ENCODE results near the gene QSOX1.

The QSOX1 gene

DNA sequence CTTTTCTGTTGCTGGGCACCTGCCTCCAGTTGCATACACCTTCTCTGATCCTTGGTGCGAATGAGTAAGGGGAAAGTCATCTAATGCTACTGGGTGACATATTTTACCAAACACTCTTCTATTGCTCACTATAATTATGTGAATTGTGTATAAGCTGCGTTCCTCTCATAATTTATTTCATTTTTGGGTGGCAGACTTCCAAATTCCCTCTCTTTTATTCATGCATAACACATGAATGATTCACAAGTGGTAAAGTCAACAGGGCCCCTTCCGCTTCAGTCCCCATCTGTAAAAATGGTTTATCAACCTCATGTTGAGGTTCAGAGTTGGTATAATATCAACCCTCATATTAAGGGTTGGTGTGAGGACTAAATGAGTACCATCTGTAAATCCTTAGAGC lies 3.2 kb upstream of the QSOX1 start:
- no peak for DNase-seq (ENCODE audit: low read depth, low spot score)
- no peak overlapping the region for H3K27ac ChIP-seq (ENCODE audit: low read length)
- no peaks in the 10 kb centered on the region for H3K4me1 ChIP-seq (ENCODE audit: control insufficient read depth, insufficient read depth, low read length)
- no peaks in the 10 kb centered on the region for H3K9me3 ChIP-seq (ENCODE audit: control insufficient read depth, insufficient read depth, low read length)
- WGBS (ENCODE audit: insufficient coverage, insufficient read length), result no CpG with 5 or more reads among the region's 3 CpGs
- no peaks in the 10 kb centered on the region for H3K27me3 ChIP-seq (ENCODE audit: control insufficient read depth, insufficient read depth, low read length)
- H3K36me3 ChIP-seq (ENCODE audit: control insufficient read depth, insufficient read depth, low read length), result no peaks in the 10 kb centered on the region
- no peak overlapping the region for H3K4me3 ChIP-seq (ENCODE audit: low read length)

DNA sequence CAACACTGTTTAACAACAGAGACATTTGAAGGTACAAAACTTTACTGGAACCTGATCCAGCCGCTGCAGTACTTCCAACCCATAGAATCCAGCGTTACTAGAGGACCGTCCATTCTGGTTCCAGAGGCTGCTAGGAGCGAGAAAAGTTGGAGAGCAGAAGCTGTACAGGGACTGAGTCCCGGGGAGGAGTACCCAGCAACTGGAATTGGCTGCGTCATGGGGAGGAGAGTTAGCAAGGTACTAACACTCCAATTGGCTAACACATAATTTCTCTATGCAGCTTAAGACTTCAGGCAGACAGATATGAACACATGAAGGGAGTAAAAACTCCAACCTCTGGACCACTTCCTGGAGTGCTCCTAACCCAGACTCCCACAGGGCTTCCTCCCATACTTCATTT lies 2.1 kb upstream of the QSOX1 start:
- no peaks in the 10 kb centered on the region for H3K27me3 ChIP-seq (ENCODE audit: control insufficient read depth, insufficient read depth, low read length)
- H3K4me1 ChIP-seq (ENCODE audit: control insufficient read depth, insufficient read depth, low read length), result no peaks in the 10 kb centered on the region
- no peak for DNase-seq (ENCODE audit: low read depth, low spot score)
- H3K4me3 ChIP-seq (ENCODE audit: low read length), result no peak overlapping the region
- H3K36me3 ChIP-seq (ENCODE audit: control insufficient read depth, insufficient read depth, low read length), result no peaks in the 10 kb centered on the region
- WGBS (ENCODE audit: insufficient coverage, insufficient read length), result no CpG with 5 or more reads among the region's 6 CpGs
- H3K27ac ChIP-seq (ENCODE audit: low read length), result no peak overlapping the region
- H3K9me3 ChIP-seq (ENCODE audit: control insufficient read depth, insufficient read depth, low read length), result no peaks in the 10 kb centered on the region

DNA sequence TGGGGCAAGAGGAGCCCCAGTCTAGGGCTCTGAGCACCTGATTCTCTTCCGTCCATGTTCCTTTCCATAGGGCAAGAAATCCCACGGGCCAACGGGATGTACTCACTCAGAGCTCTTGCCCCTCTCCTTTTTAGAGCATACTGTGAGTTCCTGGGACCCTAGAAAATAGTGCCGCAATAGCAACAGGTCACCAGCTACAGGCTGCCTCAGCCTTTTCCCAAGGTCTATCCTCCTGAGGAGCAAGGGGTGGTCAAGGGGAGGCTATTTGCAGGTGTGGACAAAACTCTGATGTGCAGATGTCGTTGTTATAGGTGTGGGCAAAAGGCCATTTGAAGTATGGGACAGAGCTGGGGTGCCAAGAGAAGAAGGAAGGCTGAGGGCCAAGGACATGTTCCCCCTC lies 1.6 kb upstream of the QSOX1 start:
- Histone ChIP-seq H3K4me3 (ENCODE audit: low read length) (no peak overlapping the region), H3K36me3 (ENCODE audit: control insufficient read depth, insufficient read depth, low read length) (no peaks in the 10 kb centered on the region), H3K9me3 (ENCODE audit: control insufficient read depth, insufficient read depth, low read length) (no peaks in the 10 kb centered on the region), H3K4me1 (ENCODE audit: control insufficient read depth, insufficient read depth, low read length) (no peaks in the 10 kb centered on the region), H3K27me3 (ENCODE audit: control insufficient read depth, insufficient read depth, low read length) (no peaks in the 10 kb centered on the region), H3K27ac (ENCODE audit: low read length) (no peak overlapping the region)
- WGBS (ENCODE audit: insufficient coverage, insufficient read length), result no CpG with 5 or more reads among the region's 5 CpGs
- DNase-seq (ENCODE audit: low read depth, low spot score), result no peak

DNA sequence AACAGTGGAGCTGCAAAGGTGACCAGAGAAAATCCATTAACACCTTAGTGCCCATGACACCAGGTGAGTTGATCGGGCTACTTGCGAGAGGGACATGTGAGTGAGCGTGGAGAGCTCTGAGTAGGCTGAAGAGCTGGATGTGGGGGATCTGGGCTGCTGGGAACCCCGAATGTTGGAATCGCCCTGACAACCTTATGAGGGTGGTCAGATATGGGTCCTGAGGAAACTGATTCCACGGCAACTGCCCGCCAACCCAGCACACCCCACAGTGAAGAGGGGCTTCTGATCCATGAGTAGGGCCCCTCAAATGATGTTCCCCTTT lies 705 bp upstream of the QSOX1 start:
- H3K27me3 ChIP-seq (ENCODE audit: control insufficient read depth, insufficient read depth, low read length), result no peaks in the 10 kb centered on the region
- no peaks in the 10 kb centered on the region for H3K36me3 ChIP-seq (ENCODE audit: control insufficient read depth, insufficient read depth, low read length)
- WGBS (ENCODE audit: insufficient coverage, insufficient read length), result no CpG with 5 or more reads among the region's 7 CpGs
- peak overlapping the region; percentile 64; the same call in 1 of the 2 replicates for H3K4me3 ChIP-seq (ENCODE audit: low read length)
- no peaks in the 10 kb centered on the region for H3K9me3 ChIP-seq (ENCODE audit: control insufficient read depth, insufficient read depth, low read length)
- H3K27ac ChIP-seq (ENCODE audit: low read length), result no peak overlapping the region
- DNase-seq (ENCODE audit: low read depth, low spot score), result no peak
- H3K4me1 ChIP-seq (ENCODE audit: control insufficient read depth, insufficient read depth, low read length), result no peaks in the 10 kb centered on the region

DNA sequence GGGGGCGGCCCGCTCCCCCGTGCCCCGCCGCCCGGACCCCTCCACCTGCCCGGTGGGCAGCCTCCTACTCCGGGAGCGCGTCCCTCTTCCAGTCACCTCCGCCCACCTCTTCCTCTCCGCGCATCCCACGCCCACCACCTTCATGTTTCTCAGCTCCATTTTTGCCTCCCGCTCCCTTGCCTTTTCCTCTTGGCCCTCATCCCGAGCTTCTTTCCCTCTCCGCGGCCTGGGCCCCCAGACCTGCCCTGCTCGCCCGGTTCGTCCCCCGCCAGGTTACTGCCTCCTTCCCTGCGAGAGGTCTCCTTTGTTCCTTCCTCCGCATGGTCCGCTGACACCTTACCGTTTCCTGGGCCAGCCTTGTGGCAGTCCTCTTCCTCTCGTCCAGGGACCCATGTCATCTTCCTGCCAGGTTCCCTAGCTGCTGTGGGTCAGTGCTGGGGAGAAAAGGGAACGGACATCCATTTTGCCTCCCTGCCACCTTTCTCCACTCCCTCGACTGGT lies 563 bp downstream of the QSOX1 start:
- DNase-seq (ENCODE audit: low read depth, low spot score), result no peak
- no peaks in the 10 kb centered on the region for H3K36me3 ChIP-seq (ENCODE audit: control insufficient read depth, insufficient read depth, low read length)
- no peak overlapping the region for H3K27ac ChIP-seq (ENCODE audit: low read length)
- H3K9me3 ChIP-seq (ENCODE audit: control insufficient read depth, insufficient read depth, low read length), result no peaks in the 10 kb centered on the region
- peaks cover under 1% of the 10 kb centered on the region; the same call in 1 of the 2 replicates for H3K4me1 ChIP-seq (ENCODE audit: control insufficient read depth, insufficient read depth, low read length)
- peak overlapping the region; percentile 64; the same call in 1 of the 2 replicates for H3K4me3 ChIP-seq (ENCODE audit: low read length)
- no CpG with 5 or more reads among the region's 29 CpGs for WGBS (ENCODE audit: insufficient coverage, insufficient read length)
- H3K27me3 ChIP-seq (ENCODE audit: control insufficient read depth, insufficient read depth, low read length), result no peaks in the 10 kb centered on the region

DNA sequence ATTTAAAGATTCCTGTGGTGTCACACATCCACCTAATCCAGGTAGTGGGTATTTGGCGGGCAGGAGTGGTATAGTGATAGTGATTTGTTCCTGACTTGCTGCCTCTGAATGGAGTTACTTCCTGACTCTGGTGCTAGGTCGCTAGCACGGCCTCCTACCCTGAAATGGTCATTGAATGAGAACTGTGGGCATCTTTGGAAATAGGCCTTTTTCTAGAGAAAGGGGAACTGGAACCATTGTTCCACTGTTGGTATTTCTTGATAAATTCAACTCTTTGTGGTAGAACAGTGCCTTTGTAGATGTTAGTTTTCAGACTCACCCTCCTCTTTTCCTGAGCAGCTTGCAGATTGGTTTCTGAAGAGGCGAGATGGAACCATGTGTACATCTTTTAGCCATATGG lies 1.5 kb downstream of the QSOX1 start:
- H3K4me1 ChIP-seq (ENCODE audit: control insufficient read depth, insufficient read depth, low read length), result peaks cover 4% of the 10 kb centered on the region; the same call in 1 of the 2 replicates
- H3K4me3 ChIP-seq (ENCODE audit: low read length), result no peak overlapping the region
- H3K9me3 ChIP-seq (ENCODE audit: control insufficient read depth, insufficient read depth, low read length), result no peaks in the 10 kb centered on the region
- WGBS (ENCODE audit: insufficient coverage, insufficient read length), result no CpG with 5 or more reads among the region's 4 CpGs
- H3K27me3 ChIP-seq (ENCODE audit: control insufficient read depth, insufficient read depth, low read length), result no peaks in the 10 kb centered on the region
- no peak overlapping the region for H3K27ac ChIP-seq (ENCODE audit: low read length)
- no peak for DNase-seq (ENCODE audit: low read depth, low spot score)
- H3K36me3 ChIP-seq (ENCODE audit: control insufficient read depth, insufficient read depth, low read length), result no peaks in the 10 kb centered on the region

DNA sequence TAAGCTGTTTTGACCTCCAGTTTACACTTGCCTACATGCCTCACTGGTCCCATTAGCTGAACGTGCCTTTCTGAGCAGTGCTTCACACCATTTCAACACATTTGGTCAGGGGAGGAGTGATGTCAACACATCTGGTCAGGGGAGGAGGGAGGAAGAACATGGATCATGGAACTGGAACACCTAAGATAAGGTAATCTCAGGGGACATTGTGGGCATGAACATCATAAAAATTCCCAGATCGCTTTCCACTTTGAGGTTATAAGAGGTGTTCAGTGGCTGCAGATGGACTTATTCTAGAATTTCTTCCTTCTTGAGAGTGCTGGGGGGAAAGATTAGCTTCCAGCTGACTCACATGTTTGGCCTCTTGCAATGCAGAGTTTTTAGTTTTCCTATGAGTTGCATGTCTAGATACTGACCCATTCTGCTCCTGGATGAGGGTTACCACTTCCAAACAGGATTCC lies 2.0 kb downstream of the QSOX1 start:
- H3K4me1 ChIP-seq (ENCODE audit: control insufficient read depth, insufficient read depth, low read length), result peaks cover 4% of the 10 kb centered on the region; the same call in 1 of the 2 replicates
- H3K27ac ChIP-seq (ENCODE audit: low read length), result no peak overlapping the region
- WGBS (ENCODE audit: insufficient coverage, insufficient read length), result no CpG with 5 or more reads among the region's 2 CpGs
- no peaks in the 10 kb centered on the region for H3K27me3 ChIP-seq (ENCODE audit: control insufficient read depth, insufficient read depth, low read length)
- no peaks in the 10 kb centered on the region for H3K9me3 ChIP-seq (ENCODE audit: control insufficient read depth, insufficient read depth, low read length)
- H3K36me3 ChIP-seq (ENCODE audit: control insufficient read depth, insufficient read depth, low read length), result no peaks in the 10 kb centered on the region
- DNase-seq (ENCODE audit: low read depth, low spot score), result no peak
- no peak overlapping the region for H3K4me3 ChIP-seq (ENCODE audit: low read length)

DNA sequence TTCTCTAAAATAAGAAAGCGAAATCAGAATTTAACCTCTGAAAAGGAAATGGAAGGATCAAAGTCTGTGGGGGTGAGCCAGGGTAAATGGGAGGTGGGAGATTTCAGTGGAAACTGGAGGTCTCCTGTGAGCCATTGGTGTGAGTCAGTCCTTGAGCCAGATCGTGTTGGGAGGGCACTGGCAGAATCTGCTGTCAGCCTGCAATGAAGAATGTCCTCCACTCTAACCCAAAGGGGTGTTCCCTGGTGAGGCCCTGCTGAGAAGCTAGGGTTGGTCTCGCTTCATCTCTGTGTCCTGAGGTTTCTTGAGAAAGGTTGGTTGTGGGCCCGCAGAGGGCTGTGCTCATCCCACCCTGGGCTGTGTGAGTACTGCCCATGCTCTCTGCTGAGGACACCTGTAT lies 2.4 kb downstream of the QSOX1 start:
- no CpG with 5 or more reads among the region's 4 CpGs for WGBS (ENCODE audit: insufficient coverage, insufficient read length)
- H3K36me3 ChIP-seq (ENCODE audit: control insufficient read depth, insufficient read depth, low read length), result no peaks in the 10 kb centered on the region
- no peak overlapping the region for H3K27ac ChIP-seq (ENCODE audit: low read length)
- H3K9me3 ChIP-seq (ENCODE audit: control insufficient read depth, insufficient read depth, low read length), result no peaks in the 10 kb centered on the region
- no peak for DNase-seq (ENCODE audit: low read depth, low spot score)
- no peaks in the 10 kb centered on the region for H3K27me3 ChIP-seq (ENCODE audit: control insufficient read depth, insufficient read depth, low read length)
- H3K4me1 ChIP-seq (ENCODE audit: control insufficient read depth, insufficient read depth, low read length), result peaks cover 4% of the 10 kb centered on the region; the same call in 1 of the 2 replicates
- H3K4me3 ChIP-seq (ENCODE audit: low read length), result no peak overlapping the region

DNA sequence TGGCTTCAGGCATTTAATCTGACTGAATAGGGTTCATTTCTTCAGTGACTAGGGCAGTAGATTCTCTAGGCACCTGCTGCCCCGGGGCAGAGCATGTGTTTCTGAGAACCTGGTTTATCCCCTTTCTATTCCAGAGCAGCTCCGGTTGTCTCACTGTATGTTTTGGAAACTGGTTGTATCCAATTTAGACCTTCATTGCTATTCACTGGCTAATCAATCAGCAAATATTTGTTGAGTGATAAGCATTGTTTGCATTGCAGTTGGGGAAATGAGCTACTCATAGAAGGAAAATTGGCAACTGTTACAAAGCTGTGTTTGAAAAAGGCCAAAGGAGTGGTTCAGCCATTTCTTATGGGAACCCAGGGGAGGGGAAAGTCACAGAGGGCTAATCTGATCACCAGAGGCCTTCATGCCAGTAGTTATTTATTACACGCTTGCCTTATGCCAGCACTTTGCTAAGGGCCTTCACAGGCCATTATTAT lies 2.9 kb downstream of the QSOX1 start:
- no peak overlapping the region for H3K27ac ChIP-seq (ENCODE audit: low read length)
- DNase-seq (ENCODE audit: low read depth, low spot score), result no peak
- H3K4me1 ChIP-seq (ENCODE audit: control insufficient read depth, insufficient read depth, low read length), result peaks cover 4% of the 10 kb centered on the region; the same call in 1 of the 2 replicates
- WGBS (ENCODE audit: insufficient coverage, insufficient read length), result no CpG with 5 or more reads among the region's 3 CpGs
- H3K27me3 ChIP-seq (ENCODE audit: control insufficient read depth, insufficient read depth, low read length), result no peaks in the 10 kb centered on the region
- H3K9me3 ChIP-seq (ENCODE audit: control insufficient read depth, insufficient read depth, low read length), result no peaks in the 10 kb centered on the region
- H3K4me3 ChIP-seq (ENCODE audit: low read length), result no peak overlapping the region
- H3K36me3 ChIP-seq (ENCODE audit: control insufficient read depth, insufficient read depth, low read length), result no peaks in the 10 kb centered on the region

DNA sequence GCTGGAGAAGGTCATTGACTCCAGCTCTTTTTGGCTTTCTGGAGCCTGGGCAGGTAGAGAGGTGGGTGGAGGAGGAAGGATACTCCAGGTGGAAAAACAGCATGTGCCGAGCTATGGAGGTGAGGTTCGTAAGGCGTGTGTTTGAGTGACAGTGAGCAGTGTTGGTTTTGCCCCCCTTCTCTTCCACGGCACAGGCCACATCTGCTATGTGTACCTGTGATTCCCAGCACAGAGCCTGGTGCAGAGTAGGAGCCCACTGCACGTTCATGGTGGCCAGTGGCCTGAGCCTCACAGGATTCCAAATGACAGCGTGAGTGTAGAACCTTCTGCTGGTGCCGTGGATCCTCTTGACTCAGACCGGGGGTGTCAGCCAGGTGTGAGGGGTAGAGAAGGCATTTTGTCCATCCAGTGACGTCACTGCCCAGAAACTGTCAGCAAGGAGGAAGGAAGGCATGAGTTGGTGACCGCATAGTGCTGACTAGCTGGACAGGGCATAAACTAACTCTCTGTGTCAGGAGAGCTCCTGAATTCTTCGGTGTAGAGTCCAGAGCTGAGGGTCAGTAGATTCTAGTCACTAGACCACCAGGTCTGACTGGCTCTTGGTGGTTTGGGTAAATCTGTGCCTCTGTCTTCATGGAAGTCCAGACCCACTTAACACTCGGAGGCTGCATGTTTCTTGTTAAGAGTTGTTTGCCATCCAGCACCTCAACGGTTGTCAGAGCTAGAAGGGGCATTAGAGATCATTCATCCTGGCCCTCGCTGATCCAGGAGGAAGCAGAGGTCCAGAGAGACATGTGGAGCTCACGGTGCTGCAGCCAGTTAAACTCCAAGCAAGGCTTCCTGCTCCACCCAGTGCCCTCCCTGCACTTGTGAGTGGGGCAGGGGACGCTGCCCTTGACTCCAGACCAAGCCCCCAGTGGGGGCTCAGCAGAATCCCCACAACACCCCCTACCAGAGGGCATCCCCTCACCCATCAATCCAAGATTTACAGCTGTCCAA lies 3.8 kb downstream of the QSOX1 start:
- no peak for DNase-seq (ENCODE audit: low read depth, low spot score)
- H3K36me3 ChIP-seq (ENCODE audit: control insufficient read depth, insufficient read depth, low read length), result no peaks in the 10 kb centered on the region
- H3K4me3 ChIP-seq (ENCODE audit: low read length), result no peak overlapping the region
- H3K9me3 ChIP-seq (ENCODE audit: control insufficient read depth, insufficient read depth, low read length), result no peaks in the 10 kb centered on the region
- no CpG with 5 or more reads among the region's 16 CpGs for WGBS (ENCODE audit: insufficient coverage, insufficient read length)
- no peaks in the 10 kb centered on the region for H3K27me3 ChIP-seq (ENCODE audit: control insufficient read depth, insufficient read depth, low read length)
- H3K27ac ChIP-seq (ENCODE audit: low read length), result no peak overlapping the region
- H3K4me1 ChIP-seq (ENCODE audit: control insufficient read depth, insufficient read depth, low read length), result peaks cover 4% of the 10 kb centered on the region; the same call in 1 of the 2 replicates
